Measurements from ENCODE around the gene SATB1. TPM values are rescaled to one million over a fixed set of nuclear protein-coding genes. Genes with fewer than 3 reads are reported as not detected.

The SATB1 gene
- 6.0 and 7.9 TPM in 2 replicates for total RNA-seq

GRCh38 chr3:18424729-18425640 lies at the start of gene SATB1:
SATB1 (minus strand) TSS chr3:18425339; CDS start chr3:18420967, 4,372 bp downstream.

